ENCODE results near the gene CDC123.

DNA sequence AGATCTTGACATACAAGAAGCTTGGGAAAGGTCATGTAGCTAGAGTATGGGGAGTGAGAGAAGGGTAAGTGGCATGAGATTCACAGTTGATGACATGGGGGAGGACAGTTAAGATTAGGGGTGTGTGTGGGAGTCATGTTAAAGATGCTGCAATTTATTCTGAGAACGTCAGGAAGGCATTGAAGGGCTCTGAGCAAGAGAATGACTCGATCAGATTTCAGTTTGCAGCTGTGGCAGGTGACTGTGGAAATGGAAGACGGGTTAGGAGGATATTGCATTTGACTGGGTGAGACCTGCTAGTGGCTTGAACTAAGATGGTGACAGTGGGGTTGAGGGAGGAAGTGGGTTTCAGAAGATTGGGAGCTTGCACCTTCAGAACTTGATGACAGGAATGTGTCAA lies 5.6 kb downstream of the CDC123 start:
- no peak for TF ChIP-seq CTCF (conservative IDR thresholded peaks at IDR 0.05 in 1 of 2, IDR thresholded peaks at IDR 0.05 in 1 of 2; ENCODE audit: extremely low read depth in 1 of 2, insufficient read depth in 1 of 2, low read depth in 1 of 2, low read length in 2 of 2)
- no peak for TF ChIP-seq EZH2 (IDR thresholded peaks at IDR 0.05; ENCODE audit: borderline replicate concordance, low read length)
